Hematopoietic multipotent progenitor cell (in vitro differentiated cells): Measurements from ENCODE around the gene CDH20. TPM values are rescaled to one million over a fixed set of nuclear protein-coding genes. Genes with fewer than 3 reads are reported as not detected.

Experiments
- DNase-seq, 3 donors: peaks; one replicate each; pipeline ENCODE4 v3.0.0-alpha.2; 2011 to 2015; ENCODE audit warnings: low read depth in 2 of 3, low spot score in 2 of 3
- total RNA-seq: library from RNA; depleted of rRNA; stranded (reverse); fragments of >200 nt; gene quantifications from one replicate; pipeline ENCODE4 v1.2.3, GENCODE V29; 2012

CDH20 gene
- total RNA-seq, 1 donor: 0.27 TPM

DNA sequence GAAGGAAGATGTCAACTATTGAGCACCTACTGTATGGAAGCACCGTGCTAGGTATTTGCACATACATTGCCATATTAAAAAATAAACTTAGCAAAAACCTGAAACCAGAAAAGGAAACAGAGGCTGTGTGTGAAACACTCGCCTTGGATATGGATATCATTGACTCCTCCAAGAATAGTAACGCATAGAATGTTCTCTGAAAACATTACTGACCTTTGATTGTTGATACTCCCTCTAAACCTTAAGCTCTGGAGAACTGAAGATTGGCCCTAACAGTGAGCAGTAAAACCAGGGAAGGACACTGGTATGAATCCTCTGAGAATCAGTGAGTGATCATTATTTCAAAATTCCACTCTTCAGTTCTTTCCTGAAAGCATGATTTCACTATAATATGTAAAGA lies 236.8 kb downstream of the CDH20 start:
- DNase-seq: no peak

DNA sequence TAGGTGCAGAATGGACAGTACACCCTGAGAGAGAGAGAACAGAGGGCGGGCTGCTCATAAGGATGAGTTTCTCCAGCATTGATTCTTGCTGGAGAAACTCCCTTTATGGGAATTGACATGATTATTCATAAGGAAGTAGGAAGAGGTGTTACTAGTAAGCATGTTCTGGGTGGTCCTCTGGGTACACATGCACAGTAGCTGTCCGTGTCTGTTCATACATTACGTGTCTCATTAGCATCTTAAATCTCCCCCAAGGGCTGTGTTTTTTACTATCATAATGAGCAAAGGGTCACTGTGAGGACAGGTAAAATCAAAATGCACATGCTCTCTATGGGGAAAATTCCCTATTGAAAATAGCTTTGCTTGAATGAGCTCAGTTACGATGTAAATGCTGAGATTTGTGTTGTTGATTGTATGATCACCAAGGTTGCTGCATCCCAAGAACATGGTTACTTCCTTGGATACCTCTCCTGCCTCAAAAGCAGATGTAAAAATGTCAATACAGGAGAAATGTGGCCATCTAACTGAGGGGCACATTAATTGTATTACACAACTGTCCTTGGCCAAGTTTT lies 238.9 kb downstream of the CDH20 start:
- no peak for DNase-seq

DNA sequence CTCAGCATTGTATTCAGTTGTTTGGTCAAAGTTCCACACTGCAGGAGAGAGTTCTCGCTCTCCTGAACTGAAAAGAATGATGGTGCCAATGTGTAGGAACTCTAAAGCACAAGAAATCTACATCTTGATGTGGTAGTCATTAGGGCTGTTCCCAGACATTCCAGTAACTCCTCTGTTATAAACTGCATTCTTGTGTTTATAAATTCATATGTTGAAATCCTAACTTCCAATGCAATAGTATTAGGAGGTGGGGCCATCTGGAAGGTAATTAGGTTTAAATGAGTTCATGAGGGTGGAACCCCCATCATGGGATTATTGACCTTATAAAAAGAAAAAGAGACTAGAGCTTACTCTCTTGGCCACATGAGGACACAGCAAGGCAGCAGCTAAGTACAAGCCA lies 239.6 kb downstream of the CDH20 start:
- DNase-seq: no peak

- no peak for DNase-seq
Measured at GRCh38 chr18:61574665-61575064, 241.4 kb downstream of the CDH20 start.

DNA sequence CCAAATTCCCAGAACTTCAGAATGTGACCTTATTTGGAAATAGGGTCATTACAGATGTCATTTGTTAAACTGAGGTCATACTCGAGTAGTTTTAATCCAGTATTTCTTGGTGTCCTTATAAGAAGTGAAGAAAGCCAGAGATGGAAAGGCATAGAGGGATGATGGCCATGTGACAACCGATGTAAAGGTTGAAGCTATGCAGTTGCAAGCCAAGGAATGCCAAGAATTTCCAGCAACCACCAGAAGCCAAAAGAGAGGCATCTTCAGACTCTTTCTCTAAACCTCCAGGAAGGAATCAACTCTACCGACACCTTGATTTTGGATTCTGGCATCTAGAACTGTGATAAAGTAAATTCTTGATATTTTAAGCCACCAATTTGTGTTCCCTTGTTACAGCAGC lies 242.2 kb downstream of the CDH20 start:
- no peak for DNase-seq

DNA sequence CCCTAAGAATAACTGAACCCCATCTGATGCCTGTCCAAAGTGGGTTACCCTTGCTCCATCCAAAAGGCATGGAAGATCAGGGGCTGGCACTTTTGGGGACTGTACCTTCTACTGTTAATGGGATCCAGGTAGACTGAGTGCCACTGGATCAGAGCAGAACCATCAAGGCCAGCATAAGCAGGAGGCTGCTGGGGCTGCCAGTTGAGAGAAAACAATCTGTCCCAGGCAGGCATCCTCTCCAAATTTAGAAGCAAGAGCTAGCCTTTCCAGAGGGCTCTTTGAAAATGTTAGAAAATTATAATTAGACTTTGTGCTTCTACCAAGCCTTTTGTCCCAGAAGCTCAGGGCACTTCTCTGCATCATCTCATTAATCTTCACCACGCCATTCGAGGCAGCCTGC lies 245.6 kb downstream of the CDH20 start:
- no peak for DNase-seq

DNA sequence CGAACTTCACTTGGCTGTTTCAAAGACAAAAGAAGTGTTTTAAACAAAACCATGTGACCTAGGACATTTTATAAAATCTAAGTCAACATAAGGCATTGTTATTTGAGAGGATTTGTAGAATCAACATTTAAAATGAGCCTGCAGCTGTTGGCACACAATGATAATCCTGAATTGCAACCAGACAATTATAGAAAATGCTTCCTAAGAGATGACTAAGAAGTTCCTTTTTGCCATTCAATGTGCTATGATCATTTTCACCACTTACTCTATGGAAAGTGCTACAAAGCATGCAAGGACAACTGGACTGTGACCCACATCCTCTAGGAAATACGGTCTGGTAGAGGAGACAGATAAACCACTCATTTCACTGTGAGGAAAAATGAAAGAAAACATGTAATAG lies 246.4 kb downstream of the CDH20 start:
- DNase-seq: no peak

DNA sequence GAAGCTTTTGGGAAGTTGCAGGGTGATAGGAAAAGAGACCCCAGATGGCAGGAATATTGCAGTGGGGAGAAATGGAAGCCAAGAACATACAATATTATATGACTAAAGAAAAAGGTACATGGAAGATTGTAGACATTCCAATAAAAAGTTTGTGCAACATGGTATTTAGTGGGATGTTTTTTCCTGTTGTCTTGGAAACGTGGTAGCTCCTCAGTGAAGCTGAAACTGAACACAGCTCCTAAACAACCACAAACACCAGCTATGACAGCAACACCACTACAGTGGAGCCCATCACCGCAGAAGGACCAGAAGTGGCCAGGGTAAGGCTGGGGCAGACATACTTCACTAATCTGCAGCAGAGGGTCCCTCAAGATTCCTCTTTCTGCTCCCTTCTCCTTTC lies 246.8 kb downstream of the CDH20 start:
- no peak for DNase-seq

DNA sequence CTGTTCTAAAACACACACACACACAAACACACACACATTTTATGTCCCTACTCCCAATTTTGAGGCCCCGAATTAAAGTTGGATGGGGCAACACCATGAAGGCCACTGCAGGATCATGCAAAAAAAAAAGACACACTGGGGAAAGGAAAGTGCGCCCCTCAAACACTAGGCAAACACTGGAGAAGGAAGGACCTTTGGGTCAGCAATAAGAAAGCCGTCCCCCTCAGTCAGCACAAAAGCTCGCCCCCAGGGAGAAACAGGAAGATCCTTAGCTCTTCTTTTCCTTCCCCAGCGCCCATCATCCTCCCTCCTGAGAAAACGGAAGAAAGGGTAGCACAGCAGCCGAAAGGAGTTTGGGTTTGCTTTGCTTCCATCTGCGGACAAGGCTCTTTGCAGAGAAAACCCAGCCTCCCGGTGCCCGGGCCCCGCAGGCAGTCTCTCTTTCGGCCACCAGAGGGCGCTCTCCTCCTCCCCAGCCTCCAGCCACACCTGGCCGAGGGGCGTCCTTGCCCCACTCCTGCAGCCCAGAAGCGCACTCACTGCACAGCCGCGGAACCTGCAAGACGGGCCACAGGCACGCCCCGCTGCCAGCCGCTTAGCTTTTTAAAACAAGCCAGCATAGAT lies 248.5 kb downstream of the CDH20 start:
- DNase-seq: peak; percentile 32 to 74 (median 61)

DNA sequence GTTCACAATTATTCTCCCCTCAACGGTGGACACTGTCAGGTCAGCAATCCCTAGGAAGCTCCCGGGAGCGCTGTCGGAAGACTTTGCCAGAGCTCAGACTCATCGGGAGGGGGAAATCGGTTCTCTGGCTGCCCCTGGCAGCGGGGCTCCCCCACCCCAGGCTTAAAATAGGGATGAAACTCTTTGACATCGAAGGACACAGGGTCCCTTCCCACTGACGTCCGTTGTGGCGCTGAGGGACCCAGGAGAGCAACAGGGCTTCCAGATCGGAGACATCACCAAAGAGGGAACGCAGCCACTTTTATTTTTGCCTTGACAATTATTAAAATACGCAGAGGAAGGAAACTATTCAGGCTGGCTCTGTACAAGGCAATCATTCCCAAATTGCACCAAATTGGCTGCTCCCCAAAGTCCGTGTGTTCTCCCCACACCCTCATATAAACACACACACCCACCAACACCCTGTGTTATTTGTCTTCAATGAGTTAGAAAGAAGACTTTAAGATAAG lies 249.0 kb downstream of the CDH20 start:
- DNase-seq: no peak

DNA sequence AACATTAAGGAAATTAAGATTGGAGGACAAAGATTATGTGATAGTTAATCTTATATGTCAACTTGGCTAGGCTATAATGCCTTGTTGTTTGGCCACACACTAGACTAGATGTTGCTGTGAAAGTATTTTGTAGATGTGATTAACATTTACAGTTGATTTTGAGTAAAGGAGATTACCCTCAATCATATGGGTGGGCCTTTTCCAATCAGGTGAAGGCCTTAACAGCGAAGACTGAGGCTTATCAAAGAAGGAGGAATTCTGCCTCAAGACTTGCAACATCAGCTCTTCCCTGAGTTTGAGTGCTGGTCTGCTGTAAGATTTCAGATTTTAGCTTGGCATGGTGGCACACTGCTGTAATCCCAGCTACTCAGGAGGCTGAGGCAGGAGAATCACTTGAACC lies 250.3 kb downstream of the CDH20 start:
- no peak for DNase-seq

GRCh38 chr18:61587865-61588264 lies 254.6 kb downstream of the CDH20 start:
- no peak for DNase-seq

GRCh38 chr18:61589053-61589723 lies 256.0 kb downstream of the CDH20 start:
- DNase-seq: no peak

- no peak for DNase-seq
Measured at GRCh38 chr18:61589724-61590065, 256.5 kb downstream of the CDH20 start.

DNA sequence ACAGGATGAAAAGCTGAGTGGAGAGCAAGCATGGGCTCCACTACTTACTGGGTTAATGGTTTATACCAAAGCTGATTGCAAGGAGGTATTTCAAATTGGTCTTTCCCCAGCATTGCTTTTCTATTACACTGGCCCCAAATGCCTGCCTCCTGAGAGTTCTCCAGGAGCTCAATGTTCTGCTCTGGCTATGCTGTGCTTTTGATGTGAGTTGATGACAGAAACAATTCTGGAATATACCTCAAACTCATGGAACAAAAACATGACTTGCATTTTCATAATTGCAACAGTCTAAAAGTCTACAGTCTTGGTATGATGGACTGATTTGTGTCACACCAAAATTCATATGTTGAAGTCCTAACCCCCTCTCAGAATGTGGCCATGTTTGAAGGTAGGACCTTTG lies 258.0 kb downstream of the CDH20 start:
- DNase-seq: no peak

DNA sequence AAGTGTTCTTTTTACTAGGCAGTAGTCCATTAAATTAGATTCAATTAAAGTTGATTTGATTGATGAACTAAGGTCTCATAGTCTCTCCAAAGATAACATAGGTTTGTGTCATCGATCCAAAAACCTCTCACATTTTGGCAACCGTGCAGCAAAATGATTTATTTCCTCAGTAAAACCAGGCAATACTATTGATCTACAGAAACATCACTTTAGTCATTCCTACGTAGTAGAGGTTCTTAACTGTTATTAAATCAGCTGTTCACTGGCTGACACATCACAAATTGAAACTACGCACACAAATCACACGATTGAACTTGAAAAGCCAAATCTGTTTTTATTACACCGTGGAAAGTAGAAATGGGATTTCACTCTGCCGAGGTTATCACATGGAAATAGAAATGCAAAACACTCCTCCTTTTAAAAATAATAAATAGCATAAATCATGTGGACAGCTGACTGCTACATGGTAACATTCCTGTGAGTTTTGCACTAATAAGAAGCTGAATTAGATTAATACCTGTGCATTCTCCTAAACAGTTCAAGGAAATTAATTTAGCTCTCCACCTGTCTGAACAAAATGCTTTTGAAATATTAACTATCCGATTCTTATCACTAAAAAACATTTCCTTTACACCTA lies 262.5 kb downstream of the CDH20 start:
- no peak for DNase-seq

GRCh38 chr18:61596296-61596695 lies 263.1 kb downstream of the CDH20 start:
- no peak for DNase-seq

DNA sequence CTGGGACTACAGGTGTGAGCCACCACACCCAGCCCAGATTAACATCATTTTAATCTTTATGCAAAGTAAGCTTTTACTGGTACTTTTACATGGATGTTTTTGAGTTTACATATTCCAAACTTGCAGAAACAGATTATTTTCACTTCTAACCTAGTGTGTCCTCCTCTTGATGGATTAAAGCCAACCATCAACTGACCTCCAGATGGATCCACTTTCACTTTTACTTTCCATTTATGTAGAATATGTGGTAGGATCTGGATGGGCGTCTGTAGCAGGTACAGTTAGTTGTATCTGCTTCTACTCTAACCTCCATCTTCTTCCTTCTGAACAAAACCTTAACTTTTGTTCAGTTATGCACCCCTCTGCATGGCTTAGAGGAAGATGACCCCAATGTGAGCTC lies 264.1 kb downstream of the CDH20 start:
- DNase-seq: no peak

DNA sequence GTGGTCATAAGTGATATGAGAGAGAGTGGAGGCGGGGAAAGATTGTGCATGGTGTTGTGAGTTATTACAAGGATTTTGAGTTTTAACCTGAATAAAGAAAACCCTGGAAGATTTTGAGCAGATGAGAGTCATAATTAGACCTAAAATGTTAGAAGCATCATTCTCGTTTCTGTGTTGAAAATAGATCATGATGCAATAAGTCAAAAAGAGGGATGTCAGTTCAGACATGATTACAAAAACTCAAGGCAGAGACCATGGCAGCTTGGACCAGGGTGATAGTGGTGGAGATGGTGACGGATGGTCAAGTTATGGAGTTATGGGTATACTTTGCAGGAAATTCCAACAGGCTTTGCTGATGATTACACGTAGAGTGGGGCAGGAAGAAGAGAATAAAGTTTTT lies 267.2 kb downstream of the CDH20 start:
- DNase-seq: no peak

GRCh38 chr18:61602836-61603235 lies 269.6 kb downstream of the CDH20 start:
- DNase-seq: no peak
